HL-60/S4 treated with retinoic acid at 250 ng/mL for 4 days and 3 days (cell line): Measurements from ENCODE around the gene CRYBG2.
"Not testable (repeated sequence)": the region's sequence is repeated elsewhere in the genome, so short reads cannot be mapped to it uniquely, and the experiment has no call there.

Experiments
- in situ Hi-C: fragments of 300-500 bp; cut with MboI; formaldehyde crosslinking; loops from 2 replicates; pipeline ENCODE4 v1.7.0; 2022; ENCODE audit warnings: low sequenced_read_pairs

Gene CRYBG2

GRCh38 chr1:26350701-26351589 is 3.0 kb downstream of the CRYBG2 start:
- in situ Hi-C loops = no loop called here

- in situ Hi-C loops = no loop called here
Observed at GRCh38 chr1:26350343-26350700, 3.6 kb downstream of the CRYBG2 start.

DNA sequence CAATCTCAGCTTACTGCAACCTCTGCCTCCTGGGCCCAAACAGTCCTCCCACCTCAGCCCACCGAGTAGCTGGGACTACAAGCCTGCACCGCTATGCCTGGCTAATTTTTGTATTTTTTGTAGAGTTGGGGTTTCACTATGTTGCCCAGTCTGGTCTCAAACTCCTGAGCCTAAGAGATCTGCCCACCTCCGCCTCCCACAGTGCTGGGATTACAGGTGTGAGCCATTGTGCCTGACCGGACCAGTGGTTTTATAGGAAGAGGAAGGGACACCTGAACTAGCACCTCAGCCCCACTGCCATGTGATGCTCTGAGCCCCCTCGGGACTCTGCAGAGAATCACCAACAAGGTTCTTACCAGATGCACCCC is 4.1 kb downstream of the CRYBG2 start:
- in situ Hi-C loops = no loop called here

GRCh38 chr1:26349188-26349876 is 4.6 kb downstream of the CRYBG2 start:
- in situ Hi-C loops = no loop called here

GRCh38 chr1:26346274-26347033 is 7.5 kb downstream of the CRYBG2 start:
- in situ Hi-C loops = no loop called here

DNA sequence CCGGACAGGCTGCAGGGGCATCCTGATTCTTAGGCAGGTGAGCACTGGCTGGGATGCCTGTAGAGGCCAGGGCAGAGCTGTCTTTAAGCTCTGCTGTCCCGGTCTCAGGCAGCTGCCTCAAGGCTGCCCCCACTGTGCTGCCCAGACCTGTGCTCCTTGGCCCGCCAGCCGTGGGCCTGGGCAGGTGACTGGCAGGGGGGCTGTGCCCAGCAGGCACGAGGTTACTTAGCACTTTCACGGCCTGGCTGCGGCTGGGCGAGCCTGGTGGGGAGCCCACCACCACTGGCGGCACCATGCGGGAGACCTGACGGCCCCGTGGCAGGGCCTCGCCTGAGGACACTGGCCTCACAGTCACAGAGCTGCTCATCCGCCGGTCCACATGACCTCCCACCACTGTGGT is 8.2 kb downstream of the CRYBG2 start:
- in situ Hi-C loops = no loop called here

GRCh38 chr1:26344147-26344920 is 9.6 kb downstream of the CRYBG2 start:
- in situ Hi-C loops = no loop called here

DNA sequence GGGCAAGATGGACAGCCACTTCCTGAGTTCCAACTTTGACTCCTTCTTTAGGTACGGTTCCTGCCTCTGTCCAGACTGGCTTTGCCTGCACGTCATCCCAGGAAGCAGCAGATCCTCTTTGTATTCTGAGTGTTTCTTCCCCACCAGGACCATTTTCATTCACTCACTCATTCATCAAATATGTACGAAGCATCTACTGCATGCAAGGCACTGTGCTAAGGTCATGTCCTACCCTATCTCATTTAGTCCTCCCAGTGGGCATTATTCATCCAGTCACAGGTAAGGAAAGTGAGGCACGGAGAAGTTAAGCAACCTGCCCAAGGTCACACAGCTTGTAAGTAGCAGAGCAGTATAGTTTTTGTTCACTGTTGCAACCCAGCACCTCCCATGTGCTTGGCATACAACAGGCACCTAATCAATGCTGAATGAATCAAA is 13.9 kb downstream of the CRYBG2 start:
- in situ Hi-C loops = no loop called here

DNA sequence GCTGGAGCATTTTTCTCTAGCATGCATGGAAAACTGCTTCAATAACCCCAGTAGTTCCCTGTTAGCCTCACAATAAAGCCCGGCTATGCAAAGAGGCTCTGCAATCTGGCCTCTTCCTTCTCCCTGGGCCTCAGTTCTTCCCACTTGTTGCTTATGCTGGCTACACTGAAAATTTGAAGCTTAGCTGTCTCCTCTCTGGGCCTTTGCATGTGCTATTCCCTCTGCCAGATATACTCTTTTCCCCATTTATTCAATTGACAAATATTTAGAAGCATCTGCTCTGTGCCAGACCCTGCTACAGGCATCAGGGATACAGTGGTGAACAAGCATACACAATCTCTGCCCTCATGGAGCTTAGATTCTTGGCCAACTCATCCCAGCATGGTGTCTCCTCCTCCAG is 15.3 kb downstream of the CRYBG2 start:
- in situ Hi-C loops = no loop called here

GRCh38 chr1:26337625-26338024 is 16.3 kb downstream of the CRYBG2 start:
- in situ Hi-C loops = no loop called here

- in situ Hi-C loops = no loop called here
Observed at GRCh38 chr1:26337206-26337535, 16.8 kb downstream of the CRYBG2 start.

- in situ Hi-C loops = no loop called here
Observed at GRCh38 chr1:26336477-26337205, 17.3 kb downstream of the CRYBG2 start.

DNA sequence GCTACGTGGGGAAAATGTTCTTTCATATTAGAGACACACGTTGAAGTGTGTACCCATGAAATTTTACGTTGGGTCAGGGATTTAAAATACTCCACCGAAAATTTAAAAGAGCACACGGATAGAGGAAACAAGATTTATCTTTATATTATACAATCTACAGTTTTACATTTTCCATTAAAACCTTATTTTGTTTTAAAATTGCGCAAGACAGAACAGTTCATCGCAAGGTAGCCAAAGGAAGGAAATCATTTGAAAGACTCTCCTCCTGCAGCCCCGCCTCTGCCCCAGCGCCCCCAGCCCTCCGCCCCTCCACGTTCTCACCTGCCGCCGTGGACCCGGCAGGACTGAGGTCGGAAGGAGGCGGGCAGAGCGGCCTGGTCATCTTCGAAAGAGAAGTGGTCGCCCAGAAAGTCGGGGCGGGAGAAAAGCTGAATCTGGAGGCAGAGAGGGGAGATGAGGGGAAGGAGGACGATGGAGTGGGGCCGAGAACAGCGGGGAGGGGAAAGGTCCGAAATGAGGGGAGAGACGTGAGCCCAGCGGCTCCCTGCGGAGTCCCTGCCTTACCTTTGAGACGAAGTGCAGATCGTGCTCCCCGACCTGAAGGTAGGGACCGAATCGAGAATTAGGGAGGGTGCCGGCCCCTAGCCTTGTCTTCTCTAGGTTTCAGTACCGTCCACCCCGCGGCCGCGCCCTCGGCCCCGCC is 18.0 kb downstream of the CRYBG2 start:
- in situ Hi-C loops = no loop called here

DNA sequence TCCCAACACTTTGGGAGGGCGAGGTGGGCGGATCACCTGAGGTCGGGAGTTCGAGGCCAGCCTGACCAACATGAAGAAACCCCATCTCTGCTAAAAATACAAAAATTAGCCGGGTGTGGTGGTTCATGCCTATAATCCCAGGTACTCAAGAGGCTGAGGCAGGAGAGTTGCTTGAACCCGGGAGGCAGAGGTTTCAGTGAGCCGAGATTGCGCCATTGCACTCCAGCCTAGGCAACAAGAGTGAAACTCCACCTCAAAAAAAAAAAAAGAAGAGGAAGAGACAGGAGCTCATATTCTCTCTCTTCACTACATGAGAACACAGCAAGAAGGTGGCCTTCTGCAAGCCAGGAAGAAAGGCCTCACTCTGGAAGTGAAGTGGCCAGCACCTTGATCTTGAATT is 20.6 kb downstream of the CRYBG2 start:
- in situ Hi-C loops = not testable (repeated sequence)

- in situ Hi-C loops = no loop called here
Observed at GRCh38 chr1:26330276-26330675, 23.7 kb downstream of the CRYBG2 start.

DNA sequence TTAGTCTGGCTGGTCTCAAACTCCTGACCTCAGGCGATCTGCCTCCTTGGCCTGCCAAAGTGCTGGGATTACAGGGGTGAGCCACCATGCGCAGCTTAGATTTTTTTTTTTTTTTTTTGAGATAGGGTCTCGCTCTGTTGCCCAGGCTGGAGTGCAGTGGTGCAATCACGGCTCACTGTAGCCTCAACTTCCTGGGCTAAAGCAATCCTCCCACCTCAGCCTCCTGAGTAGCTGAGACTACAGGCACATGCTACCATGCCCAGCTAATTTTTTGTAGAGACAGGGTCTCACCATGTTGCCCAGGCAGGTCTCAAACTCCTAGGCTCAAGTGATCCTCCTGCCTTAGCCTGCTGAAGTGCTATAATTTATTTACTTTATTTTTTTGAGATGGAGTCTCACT is 24.6 kb downstream of the CRYBG2 start:
- in situ Hi-C loops = not testable (repeated sequence)

DNA sequence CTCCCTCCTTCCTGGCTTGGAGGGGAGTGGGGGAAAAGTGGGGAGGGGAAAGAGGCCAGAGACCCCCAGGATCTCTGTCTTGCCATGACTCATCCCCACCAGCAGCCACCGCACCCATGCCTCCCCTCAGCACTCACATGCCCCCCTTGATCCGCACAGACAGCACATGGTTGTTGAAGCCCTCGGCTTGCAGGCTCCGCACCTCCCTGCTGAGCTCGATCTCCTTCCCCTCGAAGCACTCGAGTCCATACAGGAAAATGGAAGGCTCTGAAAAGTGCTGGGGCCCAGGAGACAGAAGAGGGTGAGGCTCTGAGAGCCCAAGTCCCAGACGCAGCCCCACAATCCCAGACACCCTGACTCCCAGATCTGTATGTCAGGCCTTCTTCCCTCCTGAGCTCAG is 25.3 kb downstream of the CRYBG2 start:
- in situ Hi-C loops = no loop called here

DNA sequence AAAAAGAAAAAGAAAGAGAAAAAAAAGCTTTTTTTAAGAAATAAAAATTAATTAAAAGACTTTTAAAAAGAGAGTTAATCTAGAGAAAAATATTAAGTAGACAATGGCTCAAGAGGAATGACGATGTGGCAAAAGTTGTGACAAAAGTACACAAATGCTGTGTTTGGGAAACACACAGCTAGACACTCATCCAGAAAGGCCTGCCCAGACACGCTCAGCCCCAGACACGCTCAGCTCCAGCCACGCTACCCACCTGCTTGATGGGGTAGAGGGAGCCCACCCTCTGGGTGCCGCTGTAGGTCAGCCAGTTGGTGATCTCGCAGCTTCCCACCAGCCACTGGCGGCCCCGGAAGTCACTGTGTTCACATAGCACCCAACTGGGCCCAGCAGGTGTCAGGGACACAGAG is 26.0 kb downstream of the CRYBG2 start:
- in situ Hi-C loops = no loop called here

DNA sequence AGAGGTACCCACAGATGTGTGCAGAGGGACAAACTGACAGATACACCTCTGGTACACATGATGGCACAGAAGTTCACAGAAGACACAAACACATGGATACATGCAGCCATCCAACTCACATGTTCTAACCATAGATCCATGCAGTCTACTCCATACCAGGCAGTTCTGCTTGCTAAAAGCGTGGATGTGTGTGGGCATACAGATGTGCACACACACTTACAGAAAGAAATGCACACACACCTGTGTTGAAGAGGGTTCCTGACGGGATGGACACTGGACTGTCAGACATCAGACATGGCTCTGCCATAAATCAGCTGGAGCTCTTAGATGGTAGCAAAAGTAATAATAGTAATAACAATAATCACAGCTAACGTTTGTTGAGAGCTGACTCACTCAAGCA is 29.4 kb downstream of the CRYBG2 start:
- in situ Hi-C loops = no loop called here

GRCh38 chr1:26323382-26323781 is 30.5 kb downstream of the CRYBG2 start:
- in situ Hi-C loops = no loop called here
